Transverse colon (tissue), 4 donors: ENCODE data around the gene GPR52. TPM values are rescaled to one million over a fixed set of nuclear protein-coding genes. Genes with fewer than 3 reads are reported as not detected.

ENCODE experiments used
- DNase-seq: peaks from one replicate; pipeline ENCODE4 v3.0.0-alpha.2; 2019
- H3K27ac ChIP-seq, 4 donors: fragments of 200-600 bp; sonication (generic); 2 replicates each; pipeline ENCODE4 v1.5.1; 2016 to 2018; ENCODE audit warnings: inconsistent platforms in 4 of 4
- H3K27me3 ChIP-seq: fragments of 200-600 bp; sonication (generic); 2 replicates; pipeline ENCODE4 v1.5.1; 2017; ENCODE audit warnings: inconsistent platforms
- H3K36me3 ChIP-seq, 4 donors: fragments of 200-600 bp; sonication (generic); 2 replicates each; pipeline ENCODE4 v1.5.1; 2017 to 2019; ENCODE audit warnings: inconsistent platforms in 4 of 4
- H3K4me1 ChIP-seq, 4 donors: fragments of 200-600 bp; sonication (generic); 2 replicates each; pipeline ENCODE4 v1.5.1; 2017 to 2020; ENCODE audit warnings: inconsistent platforms in 4 of 4
- H3K4me3 ChIP-seq, 4 donors: fragments of 200-600 bp; sonication (generic); 1 replicate in 1 of 4; 2 replicates in 3 of 4; pipeline versions ENCODE4 v1.5.1 to v1.6.1; 2017 to 2019; ENCODE audit warnings: inconsistent platforms in 4 of 4
- H3K9me3 ChIP-seq, 2 donors: fragments of 200-600 bp; sonication (generic); 2 replicates each; pipeline ENCODE4 v1.5.1; 2017 to 2019; ENCODE audit warnings: inconsistent platforms in 2 of 2
- CTCF ChIP-seq, 5 experiments: fragments of 200-600 bp in 3 of 5; fragments of 450-650 bp in 2 of 5; sonication (generic) in 3 of 5; IDR thresholded peaks; 1 replicate in 2 of 5; 2 replicates in 3 of 5; pipeline ENCODE4 v1.5.1; 2016 to 2017; ENCODE audit warnings: antibody characterized with exemption in 5 of 5, inconsistent platforms in 3 of 5, mild to moderate bottlenecking in 2 of 5, moderate library complexity in 1 of 5
- EP300 ChIP-seq: sonication (generic); formaldehyde crosslinking; IDR thresholded peaks from one replicate; pipeline ENCODE4 v1.6.1; 2017; ENCODE audit warnings: antibody characterized with exemption, low read depth
- POLR2A ChIP-seq: fragments of 450-650 bp; IDR thresholded peaks from one replicate; pipeline ENCODE4 v1.6.1; 2016; ENCODE audit warnings: antibody characterized with exemption, mild to moderate bottlenecking, moderate library complexity
- POLR2AphosphoS5 ChIP-seq, 3 donors: sonication (generic); formaldehyde crosslinking; IDR thresholded peaks; one replicate each; pipeline ENCODE4 v1.6.1; 2016; ENCODE audit warnings: antibody characterized with exemption in 3 of 3
- WGBS, 2 donors: methylation state at CpG; one replicate each; pipeline ENCODE4 v1.1.5; 2018; ENCODE audit warnings: low coverage in 1 of 2; 5-methylcytosine and 5-hydroxymethylcytosine counted together
- in situ Hi-C, 4 donors: fragments of 200-750 bp; cut with MboI; loops; one replicate each; pipeline versions ENCODE4 v1.15.0 to v1.15.1; 2017; ENCODE audit warnings: low sequenced_read_pairs in 3 of 4, low pct_ligation_motif_present in 1 of 4, low pct_unique_long_range_greater_than_20kb in 1 of 4
- intact Hi-C: fragments of 100-400 bp; cut with DNase I; formaldehyde crosslinking; loops from one replicate; pipeline ENCODE4 v1.15.1; 2023; ENCODE audit warnings: low total_unique reads
- total RNA-seq, 4 donors: library from RNA; depleted of rRNA; stranded (reverse); fragments of >200 nt; gene quantifications; one replicate each; pipeline ENCODE4 v1.1.0, GENCODE V29; 2016

The GPR52 gene
- total RNA-seq: 10 to 100 TPM in 1 of 4 donors, 1 to 10 TPM in 1, not detected in 2; 8.3 to 16.2 TPM

- Histone ChIP-seq H3K4me3 (no peak within 1 kb of the TSS), H3K27me3 (no peaks in the 10 kb centered on the region), H3K9me3 (no peaks in the 10 kb centered on the region), H3K36me3 (no peaks in the 10 kb centered on the region), H3K27ac (no peak within 1 kb of the TSS), H3K4me1 (peaks cover 0 to 5% (median 2%) of the 10 kb centered on the region in 4 donors)
- no peak for TF ChIP-seq POLR2A
- TF ChIP-seq POLR2AphosphoS5 (IDR thresholded peaks at IDR 0.05): no peak
- TF ChIP-seq CTCF (IDR thresholded peaks at IDR 0.05): no peak
- TF ChIP-seq EP300: no peak
- no peak for DNase-seq
- intact Hi-C loops: no loop called here
- WGBS, 2 donors: 83 to 93% methylated on average over 6 to 11 of the region's 11 CpGs
- in situ Hi-C loops: no loop called here
These were observed at the start of gene GPR52 for GRCh38 chr1:174447866-174448530. TSS of gene GPR52 (plus strand) at chr1:174447964. CDS start at chr1:174448112, 148 bp downstream.

- in situ Hi-C loops (no loop called here), intact Hi-C loops (no loop called here)
- H3K4me1 ChIP-seq: no peaks in the 10 kb centered on the region
- DNase-seq: no peak
- TF ChIP-seq POLR2A (no peak), POLR2AphosphoS5 (IDR thresholded peaks at IDR 0.05) (no peak), CTCF (IDR thresholded peaks at IDR 0.05) (no peak), EP300 (no peak)
- no peak overlapping the region for H3K27ac ChIP-seq
- H3K9me3 ChIP-seq: no peaks in the 10 kb centered on the region
- WGBS, 2 donors: 81 to 90% methylated on average over 2 to 4 of the region's 4 CpGs
- H3K36me3 ChIP-seq: peaks cover 0 to 3% (median 0%) of the 10 kb centered on the region in 4 donors
- no peak overlapping the region for H3K4me3 ChIP-seq
- H3K27me3 ChIP-seq: no peaks in the 10 kb centered on the region
These were observed 49.5 kb upstream of the GPR52 start for GRCh38 chr1:174398246-174398645.

GRCh38 chr1:174399211-174399610 is 48.6 kb upstream of the GPR52 start:
- intact Hi-C loops: no loop called here
- TF ChIP-seq POLR2AphosphoS5 (IDR thresholded peaks at IDR 0.05) (no peak), CTCF (IDR thresholded peaks at IDR 0.05) (no peak), POLR2A (no peak), EP300 (no peak)

GRCh38 chr1:174401075-174401474 is 46.7 kb upstream of the GPR52 start:
- no peaks in the 10 kb centered on the region for H3K4me1 ChIP-seq
- no peaks in the 10 kb centered on the region for H3K9me3 ChIP-seq
- no peaks in the 10 kb centered on the region for H3K27me3 ChIP-seq
- no peak for DNase-seq
- 91 to 100% methylated on average over 1 to 4 of the region's 4 CpGs for WGBS, 2 donors
- no peak overlapping the region for H3K4me3 ChIP-seq
- no peak for TF ChIP-seq CTCF (IDR thresholded peaks at IDR 0.05)
- TF ChIP-seq EP300: no peak
- in situ Hi-C loops: no loop called here
- no peak overlapping the region for H3K27ac ChIP-seq
- intact Hi-C loops: no loop called here
- H3K36me3 ChIP-seq: no peaks in the 10 kb centered on the region

More at GRCh38 chr1:174399211-174399610, 48.6 kb upstream of the GPR52 start:
- Histone ChIP-seq H3K9me3 (no peaks in the 10 kb centered on the region), H3K36me3 (peaks cover 0 to under 1% (median 0%) of the 10 kb centered on the region in 4 donors), H3K4me3 (no peak overlapping the region), H3K27ac (no peak overlapping the region), H3K27me3 (no peaks in the 10 kb centered on the region), H3K4me1 (no peaks in the 10 kb centered on the region)
- no peak for DNase-seq
- WGBS, 2 donors: 68 to 100% methylated on average over 1 of the region's 1 CpG
- in situ Hi-C loops: no loop called here
